Coronary artery (tissue), 2 donors: Measurements from ENCODE around the gene CDKL5.

Source experiments
- DNase-seq: peaks from one replicate; pipeline ENCODE4 v3.0.0-alpha.2; 2017; ENCODE audit warnings: low spot score
- H3K27ac ChIP-seq, 2 donors: fragments of 200-600 bp; sonication (generic); one replicate each; pipeline ENCODE4 v1.5.1; 2016 to 2019
- H3K4me3 ChIP-seq: fragments of 200-600 bp; sonication (generic); 2 replicates; pipeline ENCODE4 v1.5.1; 2016; ENCODE audit warnings: mild to moderate bottlenecking, moderate library complexity
- TF ChIP-seq, protein P1 (sequence below): fragments of 200-600 bp; sonication (generic); IDR thresholded peaks from one replicate; pipeline ENCODE4 v1.5.1; 2019; ENCODE audit warnings: antibody characterized with exemption

Gene CDKL5

DNA sequence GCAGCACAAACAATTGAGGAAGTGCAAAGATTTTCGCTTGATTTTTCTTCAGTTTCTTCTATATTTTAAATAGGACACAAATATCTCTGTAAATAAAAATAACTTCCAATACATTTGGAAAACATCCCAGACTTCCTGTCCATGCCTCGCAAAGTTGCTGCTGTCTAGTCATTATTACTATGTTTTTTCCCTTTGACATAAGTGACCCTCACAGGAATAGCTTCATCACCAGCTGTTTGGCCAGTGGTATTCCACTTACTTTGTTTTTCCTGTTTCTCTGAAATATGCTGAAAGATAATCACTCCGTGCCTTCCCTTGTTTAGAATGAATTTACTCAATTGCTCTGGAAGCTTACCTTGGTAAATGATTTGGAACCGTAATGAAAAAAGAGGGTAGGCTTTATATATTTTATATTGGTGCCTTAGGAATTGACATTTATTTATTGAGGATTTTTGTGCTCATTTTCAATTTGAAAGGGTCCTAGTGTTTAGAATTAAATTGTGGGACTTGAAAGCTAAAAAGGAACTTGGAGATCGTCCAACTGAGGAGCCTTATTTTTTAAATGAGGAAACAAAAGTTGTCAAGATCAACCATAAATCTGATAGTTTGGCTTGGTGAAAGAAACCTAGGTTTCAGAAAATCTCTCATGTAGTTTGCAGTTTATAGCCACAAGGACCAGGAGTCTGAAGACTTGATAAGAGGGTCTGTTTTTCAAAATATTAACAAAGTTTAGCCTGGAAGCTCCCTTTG lies 65.6 kb downstream of the CDKL5 start:
- H3K27ac ChIP-seq, result no peak overlapping the region
- no peak overlapping the region for H3K4me3 ChIP-seq
- TF ChIP-seq, protein P1, sequence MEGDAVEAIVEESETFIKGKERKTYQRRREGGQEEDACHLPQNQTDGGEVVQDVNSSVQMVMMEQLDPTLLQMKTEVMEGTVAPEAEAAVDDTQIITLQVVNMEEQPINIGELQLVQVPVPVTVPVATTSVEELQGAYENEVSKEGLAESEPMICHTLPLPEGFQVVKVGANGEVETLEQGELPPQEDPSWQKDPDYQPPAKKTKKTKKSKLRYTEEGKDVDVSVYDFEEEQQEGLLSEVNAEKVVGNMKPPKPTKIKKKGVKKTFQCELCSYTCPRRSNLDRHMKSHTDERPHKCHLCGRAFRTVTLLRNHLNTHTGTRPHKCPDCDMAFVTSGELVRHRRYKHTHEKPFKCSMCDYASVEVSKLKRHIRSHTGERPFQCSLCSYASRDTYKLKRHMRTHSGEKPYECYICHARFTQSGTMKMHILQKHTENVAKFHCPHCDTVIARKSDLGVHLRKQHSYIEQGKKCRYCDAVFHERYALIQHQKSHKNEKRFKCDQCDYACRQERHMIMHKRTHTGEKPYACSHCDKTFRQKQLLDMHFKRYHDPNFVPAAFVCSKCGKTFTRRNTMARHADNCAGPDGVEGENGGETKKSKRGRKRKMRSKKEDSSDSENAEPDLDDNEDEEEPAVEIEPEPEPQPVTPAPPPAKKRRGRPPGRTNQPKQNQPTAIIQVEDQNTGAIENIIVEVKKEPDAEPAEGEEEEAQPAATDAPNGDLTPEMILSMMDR, result no peak
- DNase-seq, result no peak

DNA sequence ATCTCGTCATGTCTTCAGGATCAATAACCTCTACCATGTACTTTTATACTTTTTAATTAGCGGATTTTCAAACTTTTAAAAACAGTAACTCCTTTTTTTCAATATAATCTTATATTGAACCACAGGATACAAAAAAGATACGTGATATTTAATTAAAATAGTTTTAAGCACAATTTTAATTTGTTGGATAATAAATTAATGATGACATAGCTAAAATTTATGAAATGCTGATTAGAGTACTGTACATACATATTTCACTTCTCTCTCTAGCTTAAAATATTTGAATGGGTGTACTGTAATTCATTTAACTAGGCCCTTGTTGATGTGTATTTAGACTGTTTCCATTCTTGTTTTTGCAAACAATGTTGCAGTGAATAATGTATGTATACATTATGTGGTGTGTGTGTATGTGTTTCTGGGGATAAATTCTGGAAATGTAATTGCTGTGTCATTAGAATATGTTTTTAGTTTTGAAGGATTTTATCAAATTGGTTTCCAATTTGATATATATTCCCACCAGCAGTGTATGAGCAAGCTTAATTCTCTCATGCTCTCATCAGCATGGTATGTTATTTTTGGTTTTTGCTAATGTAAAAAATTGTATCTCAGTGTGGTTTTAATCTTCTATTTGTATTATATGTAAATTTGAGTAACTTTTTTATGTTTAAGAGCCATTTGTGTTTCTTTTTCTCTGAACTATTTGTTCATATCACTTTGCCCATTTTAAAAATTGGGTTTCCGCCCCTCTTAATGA lies 66.4 kb downstream of the CDKL5 start:
- DNase-seq, result no peak
- no peak overlapping the region for H3K4me3 ChIP-seq
- H3K27ac ChIP-seq, result no peak overlapping the region
- TF ChIP-seq, protein P1, result no peak

DNA sequence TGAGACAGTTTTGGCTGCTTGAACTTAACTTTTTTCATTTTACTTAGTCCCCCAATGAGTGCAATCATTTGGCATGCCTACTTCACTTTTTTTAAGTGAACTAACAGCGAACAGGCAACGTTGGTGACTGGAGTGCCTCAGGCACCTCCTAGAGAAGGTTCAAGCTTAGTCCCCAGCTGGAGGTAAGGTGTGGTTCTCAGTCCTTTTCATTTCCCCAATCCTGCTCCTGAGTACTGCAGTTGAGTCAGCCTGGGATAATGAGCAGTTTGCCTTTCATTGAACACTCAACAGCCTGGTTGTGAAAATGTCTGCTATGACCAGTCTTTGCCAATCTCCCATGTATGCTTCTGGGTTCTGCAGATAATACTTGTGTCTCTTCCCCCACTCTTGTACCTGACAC lies 109.5 kb downstream of the CDKL5 start:
- no peak for DNase-seq
- TF ChIP-seq, protein P1, result no peak
- H3K4me3 ChIP-seq, result no peak overlapping the region
- no peak overlapping the region for H3K27ac ChIP-seq

DNA sequence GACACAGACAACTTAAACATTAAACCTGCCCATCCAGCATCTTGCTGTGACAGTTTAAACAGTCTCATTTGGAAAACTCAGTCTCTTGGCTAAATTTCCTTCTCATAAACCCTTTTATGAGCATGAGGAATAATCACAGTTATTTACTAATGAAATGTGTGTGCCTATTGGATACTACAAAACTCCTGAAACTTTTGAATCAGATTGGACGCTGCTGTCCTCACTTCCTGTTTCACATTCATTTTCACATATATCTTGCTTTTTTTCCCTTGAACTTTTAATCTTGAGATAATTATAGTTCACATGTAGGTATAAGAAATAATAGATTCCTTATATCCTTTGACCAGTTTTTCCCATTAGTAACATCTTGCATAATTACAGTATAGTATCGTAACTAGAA lies 111.7 kb downstream of the CDKL5 start:
- DNase-seq, result no peak
- Histone ChIP-seq H3K4me3 (no peak overlapping the region), H3K27ac (no peak overlapping the region)
- TF ChIP-seq, protein P1, result no peak

DNA sequence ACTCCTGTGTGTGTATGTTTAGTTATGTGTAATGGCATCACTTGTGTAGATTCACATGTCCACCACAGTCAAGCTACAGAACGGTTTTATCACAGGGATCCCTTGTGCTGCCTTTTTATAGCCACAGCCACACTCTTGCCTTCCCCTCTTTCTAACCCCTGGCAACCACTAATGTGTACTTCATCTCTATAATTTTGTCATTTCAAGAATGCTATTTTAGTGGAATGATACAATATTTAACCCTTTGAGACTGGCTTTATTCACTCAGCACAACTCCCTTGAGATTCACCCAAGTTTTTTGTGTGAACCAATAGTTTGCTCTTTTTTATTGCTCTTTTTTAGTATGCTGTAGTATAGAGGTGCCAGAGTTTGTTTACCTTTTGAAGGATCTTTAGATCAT lies 112.1 kb downstream of the CDKL5 start:
- H3K4me3 ChIP-seq, result no peak overlapping the region
- TF ChIP-seq, protein P1, result no peak
- H3K27ac ChIP-seq, result no peak overlapping the region
- no peak for DNase-seq

DNA sequence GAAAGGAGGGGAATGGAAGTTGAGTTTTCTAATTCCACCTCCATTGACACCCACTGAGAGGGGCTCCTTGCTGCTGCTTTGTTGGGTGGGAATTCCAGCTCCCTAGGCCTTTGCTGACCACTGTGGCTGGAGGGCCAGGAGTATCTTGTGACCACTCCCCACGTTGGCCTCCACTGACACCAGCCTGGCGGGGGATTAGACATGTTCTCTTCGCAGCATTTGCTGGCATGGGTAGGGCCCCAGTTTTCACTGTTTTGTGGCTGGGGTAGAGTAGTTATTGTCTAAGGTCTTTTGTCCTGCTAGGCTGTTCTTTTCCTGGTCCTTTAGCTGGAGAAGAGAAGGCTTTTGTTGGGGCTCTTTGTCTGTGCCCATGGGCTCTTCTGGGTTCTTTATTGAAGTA lies 116.7 kb downstream of the CDKL5 start:
- Histone ChIP-seq H3K27ac (no peak overlapping the region), H3K4me3 (no peak overlapping the region)
- TF ChIP-seq, protein P1, result no peak
- no peak for DNase-seq

DNA sequence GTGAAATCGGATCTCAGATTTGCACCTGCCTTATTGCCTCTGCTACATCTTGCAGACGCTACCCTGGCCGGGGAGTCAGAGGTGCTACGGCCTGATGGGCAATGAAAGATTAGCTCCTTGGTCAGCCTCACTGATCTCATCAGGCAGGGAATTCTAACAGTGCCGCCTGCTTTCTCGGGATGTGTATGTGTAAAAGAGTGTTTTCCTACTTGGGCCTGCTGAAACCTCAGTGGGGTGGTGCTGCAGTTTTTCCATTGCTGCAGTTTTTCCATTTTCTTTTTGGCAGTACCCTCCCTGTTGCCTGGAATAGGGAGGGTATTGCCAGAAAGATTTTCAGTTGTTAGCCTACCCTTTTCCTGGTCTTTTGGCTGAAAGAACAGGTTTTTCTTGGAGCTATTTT lies 117.5 kb downstream of the CDKL5 start:
- Histone ChIP-seq H3K4me3 (peak overlapping the region; percentile 25), H3K27ac (peak overlapping the region in 1 of 2 donors; percentile 67)
- no peak for DNase-seq
- TF ChIP-seq, protein P1, result no peak
